K562 (cell line): ENCODE data around the gene DUSP9. TPM values are rescaled to one million over a fixed set of nuclear protein-coding genes. Genes with fewer than 3 reads are reported as not detected.

Experiments used
- ATAC-seq: fragments of 200-7000 bp; cut with Tn5 transposase; 3 replicates; pipeline ENCODE4 v1.9.1; 2020; ENCODE audit warnings: moderate library complexity
- BruUV-seq: library from RNA; stranded (reverse); fragments of 400-500 nt; replicated peaks from 2 replicates; lab custom pipeline; 2021; lab: Mats Ljungman, UMichigan
- CTCF ChIA-PET: fragments of 300-600 bp; formaldehyde crosslinking; extraction: SDS; loops from one replicate; lab custom pipeline; 2021; ENCODE audit warnings: low intra/inter-chr PET ratio; lab: Yijun Ruan, JAX
- POLR2A ChIA-PET: fragments of 300-600, 350-650 bp; sonication (Branson Sonifier 250); formaldehyde crosslinking; extraction: SDS; loops from one replicate; lab custom pipeline; 2021; ENCODE audit warnings: antibody characterized with exemption, inconsistent platforms; lab: Yijun Ruan, JAX
- DNase-seq, 4 experiments: peaks; one replicate each; pipeline versions ENCODE4 v3.0.0 to v3.0.0-alpha.2; 2011 to 2018; ENCODE audit warnings: low spot score in 3 of 4, mixed read lengths in 3 of 4; ENCODE audit errors: extremely low read depth in 1 of 4
- FAIRE-seq: peaks from 2 replicates; lab custom pipeline; 2011; peaks lifted over from hg19 to GRCh38; lab: Jason Lieb, UNC
- H2AFZ ChIP-seq: 2 replicates; pipeline ENCODE4 v1.6.0; 2011; ENCODE audit warnings: low read depth, low read length, control low read depth, inconsistent platforms
- H3K27ac ChIP-seq: fragments of 200-600 bp; 3 replicates; pipeline ENCODE4 v1.8.0; 2011; ENCODE audit warnings: low read depth, mild to moderate bottlenecking, control low read depth, inconsistent platforms, low read length, moderate library complexity, mixed read lengths; ENCODE audit errors: extremely low read depth
- H3K27me3 ChIP-seq, 2 experiments: fragments of 300-600 bp in 1 of 2; 2 replicates in 1 of 2; 3 replicates in 1 of 2; pipeline versions ENCODE4 v1.6.0 to v1.8.0; 2011; ENCODE audit warnings: inconsistent platforms in 2 of 2, low read length in 2 of 2, mild to moderate bottlenecking in 1 of 2, mixed read lengths in 1 of 2, moderate library complexity in 1 of 2; ENCODE audit not compliant: control insufficient read depth in 2 of 2, insufficient read depth in 2 of 2
- H3K36me3 ChIP-seq: fragments of 300-600 bp; 3 replicates; pipeline ENCODE4 v1.8.0; 2011; ENCODE audit warnings: mild to moderate bottlenecking, low read length, inconsistent platforms; ENCODE audit not compliant: control insufficient read depth, insufficient read depth
- H3K4me1 ChIP-seq, 2 experiments: fragments of 200-600 bp in 1 of 2; replicated peaks in 1 of 2; 2 replicates in 1 of 2; 3 replicates in 1 of 2; pipeline versions ENCODE4 v1.5.1 to v1.8.0; 2011; ENCODE audit warnings: inconsistent platforms in 2 of 2, low read length in 2 of 2, mild to moderate bottlenecking in 1 of 2, mixed read lengths in 1 of 2, moderate library complexity in 1 of 2; ENCODE audit not compliant: control insufficient read depth in 2 of 2, insufficient read depth in 2 of 2
- H3K4me2 ChIP-seq: 2 replicates; pipeline ENCODE4 v1.6.1; 2011; ENCODE audit warnings: low read length, control low read depth, inconsistent platforms, mixed read lengths; ENCODE audit not compliant: insufficient read depth
- H3K4me3 ChIP-seq: fragments of 200-600 bp; sonication (generic), shearing (Covaris generic); 2 replicates; pipeline ENCODE4 v1.5.1; 2016; ENCODE audit warnings: control low read depth, inconsistent platforms
- H3K79me2 ChIP-seq: fragments of 200-600 bp; 3 replicates; pipeline ENCODE4 v1.8.0; 2011; ENCODE audit warnings: low read length, inconsistent platforms; ENCODE audit not compliant: control insufficient read depth, insufficient read depth
- H3K9ac ChIP-seq, 2 experiments: 2 replicates each; pipeline versions ENCODE4 v1.6.0 to v1.6.1; 2011; ENCODE audit warnings: low read depth in 2 of 2, low read length in 2 of 2, control low read depth in 1 of 2, inconsistent platforms in 1 of 2, mild to moderate bottlenecking in 1 of 2, mixed read lengths in 1 of 2; ENCODE audit not compliant: insufficient read depth in 1 of 2
- H3K9me1 ChIP-seq: one replicate; pipeline ENCODE4 v1.6.0; 2011; ENCODE audit warnings: inconsistent platforms, mild to moderate bottlenecking, low read length, moderate library complexity; ENCODE audit not compliant: control insufficient read depth, insufficient read depth
- H3K9me3 ChIP-seq: replicated peaks from 2 replicates; pipeline ENCODE4 v1.5.1; 2011; ENCODE audit warnings: low read depth, low read length, inconsistent platforms; ENCODE audit not compliant: control insufficient read depth, insufficient read depth
- H4K20me1 ChIP-seq: replicated peaks from 2 replicates; pipeline ENCODE4 v1.6.1; 2011; ENCODE audit warnings: low read length, inconsistent platforms, mixed read lengths; ENCODE audit not compliant: control insufficient read depth, insufficient read depth
- CBX5 ChIP-seq: IDR thresholded peaks from 2 replicates; pipeline ENCODE4 v1.6.1; 2014; ENCODE audit warnings: low read depth, borderline replicate concordance
- CHD4 ChIP-seq: fragments of 200-600 bp; sonication (generic); IDR thresholded peaks from 3 replicates; pipeline ENCODE4 v1.6.1; 2012; ENCODE audit warnings: low read depth, mild to moderate bottlenecking, mixed read lengths, low read length, inconsistent platforms; ENCODE audit not compliant: insufficient read depth, insufficient replicate concordance, poor library complexity, severe bottlenecking
- PRMT5 ChIP-seq: sonication (generic); formaldehyde crosslinking; IDR thresholded peaks from 2 replicates; pipeline ENCODE4 v1.5.0; 2020; ENCODE audit warnings: missing genetic modification reagents
- RHOXF2B ChIP-seq: fragments of 250-450 bp; sonication (Bioruptor Pico); conservative IDR thresholded peaks from 2 replicates; pipeline ENCODE4 v1.5.1; 2021
- ZNF586 ChIP-seq: fragments of 450-650 bp; formaldehyde crosslinking; conservative IDR thresholded peaks from 2 replicates; pipeline ENCODE4 v1.4.0; 2020; ENCODE audit warnings: mild to moderate bottlenecking, moderate library complexity
- WGBS: fragments of 100-300 bp; shearing (Covaris generic); methylation state at CpG from one replicate; pipeline ENCODE4 v1.1.6; 2016; ENCODE audit warnings: low coverage, mixed read lengths; ENCODE audit not compliant: insufficient coverage; ENCODE audit errors: missing lambda C conversion rate; 5-methylcytosine and 5-hydroxymethylcytosine counted together
- in situ Hi-C: fragments of 300-500 bp; cut with MboI; formaldehyde crosslinking; loops from 4 replicates; pipeline ENCODE4 v1.15.0; 2018; ENCODE audit warnings: inconsistent platforms, mixed read lengths
- intact Hi-C: fragments of 100-400 bp; cut with micrococcal nuclease; formaldehyde crosslinking; loops from 2 replicates; pipeline ENCODE4 v1.14.2; 2022
- polyA plus RNA-seq, 8 experiments: library from polyadenylated mRNA; depleted of rRNA in 4 of 8; stranded (reverse) in 5 of 8; unstranded in 3 of 8; fragments of >200 nt; fragmentation: Nextera tagmentation in 2 of 8; fragmentation: Illumina TruSeq in 1 of 8; extraction: Ambion mirVana in 2 of 8; extraction: Trizol in 1 of 8; gene quantifications; 2 replicates each; pipeline versions ENCODE4 v1.2.1 to v1.2.3, GENCODE V29; 2011 to 2014; ENCODE audit warnings: inconsistent platforms in 1 of 8, missing spikeins in 1 of 8
- total RNA-seq, 7 experiments: library from RNA; depleted of rRNA in 6 of 7; stranded (reverse); fragments of >200 nt in 6 of 7; fragmentation: Illumina TruSeq in 2 of 7; extraction: Trizol in 2 of 7; gene quantifications; 2 replicates each; pipeline versions ENCODE4 v1.2.1 to v1.2.3, GENCODE V29; 2011 to 2021; ENCODE audit warnings: low replicate concordance in 1 of 7
- TF ChIP-seq, protein P1 (sequence below): fragments of 250-450 bp; sonication (Bioruptor Pico); IDR thresholded peaks from 2 replicates; pipeline ENCODE4 v1.5.0; 2021
- TF ChIP-seq, protein P2 (sequence below): fragments of 200-800 bp; sonication (Bioruptor generic); IDR thresholded peaks from 2 replicates; pipeline ENCODE4 v1.6.1; 2016; ENCODE audit warnings: missing genetic modification characterization, missing compliant biosample characterization
- TF ChIP-seq, protein P3 (sequence below): sonication (generic); formaldehyde crosslinking; IDR thresholded peaks from 2 replicates; pipeline ENCODE4 v1.8.0; 2022; ENCODE audit warnings: mild to moderate bottlenecking, low read depth, missing genetic modification reagents

Gene DUSP9
- total and polyA plus RNA-seq, 9 of the 15 experiments (the other 6 are each of a cell fraction or from before 2014, with no cell fraction given), result 0.11 to 14.1 (median 5.5) TPM

DNA sequence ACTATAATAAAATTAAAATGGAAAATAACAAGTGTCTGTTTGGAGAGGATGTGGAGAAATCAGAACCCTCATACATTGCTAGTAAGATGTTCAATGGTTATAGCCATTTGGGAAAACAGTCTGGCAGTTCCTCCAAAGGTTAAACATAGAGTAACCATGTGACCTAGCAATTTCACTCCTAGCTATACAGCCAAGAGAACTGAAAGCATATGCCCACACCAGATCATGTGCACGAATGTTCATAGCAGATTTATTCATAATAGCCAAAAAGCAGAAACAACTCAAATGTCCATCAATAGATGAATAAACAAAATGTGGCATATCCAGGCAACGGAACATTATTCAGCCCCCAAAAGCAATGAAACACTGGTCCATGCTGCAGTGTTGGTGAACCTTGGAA lies 38.6 kb upstream of the DUSP9 start:
- no peaks in the 10 kb centered on the region for H3K9me1 ChIP-seq
- DNase-seq (no peak), FAIRE-seq (no peak), ATAC-seq (no peak)
- no peaks in the 10 kb centered on the region for H3K9me3 ChIP-seq
- no peak overlapping the region for H3K4me2 ChIP-seq
- no peaks in the 10 kb centered on the region for H3K36me3 ChIP-seq
- WGBS, result 0% methylated on average over 2 of the region's 2 CpGs
- intact Hi-C loops, result loop anchor here (5.0 kb wide), 1 partner anchor 56 kb away; no protein-coding TSS in a partner anchor
- no TSS peak for BruUV-seq
- no peak for TF ChIP-seq CHD4
- TF ChIP-seq, protein P1, sequence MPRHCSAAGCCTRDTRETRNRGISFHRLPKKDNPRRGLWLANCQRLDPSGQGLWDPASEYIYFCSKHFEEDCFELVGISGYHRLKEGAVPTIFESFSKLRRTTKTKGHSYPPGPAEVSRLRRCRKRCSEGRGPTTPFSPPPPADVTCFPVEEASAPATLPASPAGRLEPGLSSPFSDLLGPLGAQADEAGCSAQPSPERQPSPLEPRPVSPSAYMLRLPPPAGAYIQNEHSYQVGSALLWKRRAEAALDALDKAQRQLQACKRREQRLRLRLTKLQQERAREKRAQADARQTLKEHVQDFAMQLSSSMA (CRISPR knock-in tag), result no peak
- TF ChIP-seq PRMT5 (CRISPR knock-in tag), result no peak
- TF ChIP-seq, protein P2, sequence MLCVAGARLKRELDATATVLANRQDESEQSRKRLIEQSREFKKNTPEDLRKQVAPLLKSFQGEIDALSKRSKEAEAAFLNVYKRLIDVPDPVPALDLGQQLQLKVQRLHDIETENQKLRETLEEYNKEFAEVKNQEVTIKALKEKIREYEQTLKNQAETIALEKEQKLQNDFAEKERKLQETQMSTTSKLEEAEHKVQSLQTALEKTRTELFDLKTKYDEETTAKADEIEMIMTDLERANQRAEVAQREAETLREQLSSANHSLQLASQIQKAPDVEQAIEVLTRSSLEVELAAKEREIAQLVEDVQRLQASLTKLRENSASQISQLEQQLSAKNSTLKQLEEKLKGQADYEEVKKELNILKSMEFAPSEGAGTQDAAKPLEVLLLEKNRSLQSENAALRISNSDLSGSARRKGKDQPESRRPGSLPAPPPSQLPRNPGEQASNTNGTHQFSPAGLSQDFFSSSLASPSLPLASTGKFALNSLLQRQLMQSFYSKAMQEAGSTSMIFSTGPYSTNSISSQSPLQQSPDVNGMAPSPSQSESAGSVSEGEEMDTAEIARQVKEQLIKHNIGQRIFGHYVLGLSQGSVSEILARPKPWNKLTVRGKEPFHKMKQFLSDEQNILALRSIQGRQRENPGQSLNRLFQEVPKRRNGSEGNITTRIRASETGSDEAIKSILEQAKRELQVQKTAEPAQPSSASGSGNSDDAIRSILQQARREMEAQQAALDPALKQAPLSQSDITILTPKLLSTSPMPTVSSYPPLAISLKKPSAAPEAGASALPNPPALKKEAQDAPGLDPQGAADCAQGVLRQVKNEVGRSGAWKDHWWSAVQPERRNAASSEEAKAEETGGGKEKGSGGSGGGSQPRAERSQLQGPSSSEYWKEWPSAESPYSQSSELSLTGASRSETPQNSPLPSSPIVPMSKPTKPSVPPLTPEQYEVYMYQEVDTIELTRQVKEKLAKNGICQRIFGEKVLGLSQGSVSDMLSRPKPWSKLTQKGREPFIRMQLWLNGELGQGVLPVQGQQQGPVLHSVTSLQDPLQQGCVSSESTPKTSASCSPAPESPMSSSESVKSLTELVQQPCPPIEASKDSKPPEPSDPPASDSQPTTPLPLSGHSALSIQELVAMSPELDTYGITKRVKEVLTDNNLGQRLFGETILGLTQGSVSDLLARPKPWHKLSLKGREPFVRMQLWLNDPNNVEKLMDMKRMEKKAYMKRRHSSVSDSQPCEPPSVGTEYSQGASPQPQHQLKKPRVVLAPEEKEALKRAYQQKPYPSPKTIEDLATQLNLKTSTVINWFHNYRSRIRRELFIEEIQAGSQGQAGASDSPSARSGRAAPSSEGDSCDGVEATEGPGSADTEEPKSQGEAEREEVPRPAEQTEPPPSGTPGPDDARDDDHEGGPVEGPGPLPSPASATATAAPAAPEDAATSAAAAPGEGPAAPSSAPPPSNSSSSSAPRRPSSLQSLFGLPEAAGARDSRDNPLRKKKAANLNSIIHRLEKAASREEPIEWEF (CRISPR knock-in tag), result no peak
- TF ChIP-seq RHOXF2B (CRISPR knock-in tag), result no peak
- no peak for TF ChIP-seq ZNF586 (CRISPR knock-in tag)
- TF ChIP-seq CBX5, result no peak
- TF ChIP-seq, protein P3, sequence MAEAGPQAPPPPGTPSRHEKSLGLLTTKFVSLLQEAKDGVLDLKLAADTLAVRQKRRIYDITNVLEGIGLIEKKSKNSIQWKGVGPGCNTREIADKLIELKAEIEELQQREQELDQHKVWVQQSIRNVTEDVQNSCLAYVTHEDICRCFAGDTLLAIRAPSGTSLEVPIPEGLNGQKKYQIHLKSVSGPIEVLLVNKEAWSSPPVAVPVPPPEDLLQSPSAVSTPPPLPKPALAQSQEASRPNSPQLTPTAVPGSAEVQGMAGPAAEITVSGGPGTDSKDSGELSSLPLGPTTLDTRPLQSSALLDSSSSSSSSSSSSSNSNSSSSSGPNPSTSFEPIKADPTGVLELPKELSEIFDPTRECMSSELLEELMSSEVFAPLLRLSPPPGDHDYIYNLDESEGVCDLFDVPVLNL (CRISPR knock-in tag), result no peak
- H3K4me3 ChIP-seq, result no peak overlapping the region
- peaks cover 21 to 36% of the 10 kb centered on the region in 2 experiments for H3K27me3 ChIP-seq
- CTCF ChIA-PET, result no interaction called here
- in situ Hi-C loops, result no loop called here
- no peak overlapping the region for H3K9ac ChIP-seq
- POLR2A ChIA-PET, result interaction anchor here (2.3 kb wide), 1 partner anchor 9 kb away, joined by 12 read pairs; the partner anchor contains the start of gene CCNQ
- no peaks in the 10 kb centered on the region for H3K79me2 ChIP-seq
- no peak overlapping the region for H3K27ac ChIP-seq
- H3K4me1 ChIP-seq, result peaks cover 0 to 21% of the 10 kb centered on the region in 2 experiments; a peak in 2 of 5 replicates
- no peak overlapping the region for H2AFZ ChIP-seq
- H4K20me1 ChIP-seq, result no peaks in the 10 kb centered on the region
